Measurements from ENCODE around the gene IL22RA1. TPM values are rescaled to one million over a fixed set of nuclear protein-coding genes. Genes with fewer than 3 reads are reported as not detected.

The IL22RA1 gene
- total and polyA plus RNA-seq, 2 donors from 2014 or later, result 1.4 TPM

DNA sequence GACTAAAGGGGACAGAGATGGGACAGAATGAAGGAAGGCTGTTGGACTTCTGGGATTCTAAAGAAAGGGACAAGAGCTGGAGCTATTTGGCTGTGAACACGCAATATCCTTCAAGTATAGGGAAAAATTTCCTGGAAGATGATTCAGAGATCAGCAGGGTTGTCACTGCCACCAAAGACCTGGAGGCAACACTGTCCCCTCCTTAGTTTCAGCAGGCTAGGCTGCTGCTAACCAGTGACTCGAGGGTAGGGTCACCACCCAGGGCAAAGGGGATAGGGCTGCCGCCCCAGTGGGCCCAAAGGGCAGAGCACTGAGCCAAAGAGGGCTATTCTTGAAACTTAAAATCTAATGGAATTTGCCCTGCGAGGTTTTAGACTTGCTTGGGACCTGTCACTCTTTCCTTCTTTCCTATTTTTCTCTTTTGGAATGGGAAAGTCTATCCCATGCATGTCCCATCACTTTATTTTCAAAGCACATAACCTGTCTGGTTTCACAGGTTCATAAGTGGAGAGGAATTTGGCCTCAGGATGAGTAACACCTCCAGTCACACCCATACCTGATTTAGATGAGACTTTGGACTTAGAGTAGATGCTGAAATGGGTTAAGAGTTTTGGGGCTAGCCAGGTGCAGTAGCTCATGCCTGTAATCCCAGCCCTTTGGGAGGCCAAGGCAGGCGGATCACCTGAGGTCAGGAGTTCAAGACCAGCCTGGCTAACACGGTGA is 32.3 kb upstream of the IL22RA1 start:
- TF ChIP-seq, protein P1, sequence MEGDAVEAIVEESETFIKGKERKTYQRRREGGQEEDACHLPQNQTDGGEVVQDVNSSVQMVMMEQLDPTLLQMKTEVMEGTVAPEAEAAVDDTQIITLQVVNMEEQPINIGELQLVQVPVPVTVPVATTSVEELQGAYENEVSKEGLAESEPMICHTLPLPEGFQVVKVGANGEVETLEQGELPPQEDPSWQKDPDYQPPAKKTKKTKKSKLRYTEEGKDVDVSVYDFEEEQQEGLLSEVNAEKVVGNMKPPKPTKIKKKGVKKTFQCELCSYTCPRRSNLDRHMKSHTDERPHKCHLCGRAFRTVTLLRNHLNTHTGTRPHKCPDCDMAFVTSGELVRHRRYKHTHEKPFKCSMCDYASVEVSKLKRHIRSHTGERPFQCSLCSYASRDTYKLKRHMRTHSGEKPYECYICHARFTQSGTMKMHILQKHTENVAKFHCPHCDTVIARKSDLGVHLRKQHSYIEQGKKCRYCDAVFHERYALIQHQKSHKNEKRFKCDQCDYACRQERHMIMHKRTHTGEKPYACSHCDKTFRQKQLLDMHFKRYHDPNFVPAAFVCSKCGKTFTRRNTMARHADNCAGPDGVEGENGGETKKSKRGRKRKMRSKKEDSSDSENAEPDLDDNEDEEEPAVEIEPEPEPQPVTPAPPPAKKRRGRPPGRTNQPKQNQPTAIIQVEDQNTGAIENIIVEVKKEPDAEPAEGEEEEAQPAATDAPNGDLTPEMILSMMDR (IDR thresholded peaks at IDR 0.05; ENCODE audit: borderline replicate concordance, extremely low read depth, insufficient read depth), result no peak

DNA sequence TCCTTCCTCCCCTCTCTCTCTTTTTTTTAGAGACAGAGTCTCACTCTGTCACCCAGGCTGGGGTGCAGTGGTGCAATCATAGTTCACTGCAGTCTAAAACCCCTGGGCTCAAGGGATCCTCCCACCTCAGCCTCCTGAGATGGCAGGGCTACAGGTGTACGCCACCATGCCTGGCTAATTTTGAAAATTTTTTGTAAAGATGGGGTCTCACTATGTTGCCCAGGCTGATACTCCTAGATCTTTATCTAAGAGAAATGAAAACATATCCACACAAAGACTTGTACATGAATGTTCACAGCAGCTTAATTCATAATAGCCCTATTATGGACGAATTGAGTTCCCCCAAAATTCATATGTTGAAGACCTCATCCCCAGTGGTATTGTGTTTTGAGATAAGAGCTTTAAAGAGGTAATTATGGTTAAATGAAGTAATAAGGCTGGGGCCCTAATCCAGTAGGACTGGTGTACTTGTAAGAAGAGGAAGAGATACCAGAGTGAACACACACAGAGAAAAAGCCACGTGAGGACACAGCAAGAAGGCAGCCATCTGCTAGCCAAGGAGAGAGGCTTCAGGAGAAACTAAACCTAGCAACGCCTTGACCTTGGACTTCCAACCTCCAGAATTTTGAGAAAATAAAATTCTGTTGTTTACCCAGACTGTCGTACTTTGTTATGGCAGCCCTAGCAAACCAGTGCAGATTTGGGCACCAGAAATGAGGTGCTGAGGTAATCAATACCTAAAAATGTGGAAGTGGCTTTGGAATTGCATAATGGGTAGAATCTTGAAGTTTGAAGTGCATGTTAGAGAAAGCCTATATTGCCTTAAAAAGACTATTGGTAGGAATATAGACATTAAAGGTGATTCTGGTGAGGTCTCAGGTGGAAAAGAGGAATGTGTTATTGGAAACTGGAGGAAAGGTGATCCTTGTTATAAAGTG is 31.0 kb upstream of the IL22RA1 start:
- Histone ChIP-seq H3K36me3 (ENCODE audit: control insufficient read depth in 2 of 3, insufficient read depth in 3 of 3, low read length in 3 of 3) (no peaks in the 10 kb centered on the region), H3K4me1 (ENCODE audit: control insufficient read depth in 2 of 3, insufficient read depth in 2 of 3, low read depth in 1 of 3, low read length in 3 of 3) (no peaks in the 10 kb centered on the region), H3K4me3 (ENCODE audit: low read length in 3 of 3) (no peak overlapping the region), H3K9me3 (ENCODE audit: control insufficient read depth in 2 of 3, insufficient read depth in 1 of 3, low read length in 3 of 3) (no peaks in the 10 kb centered on the region), H3K9ac (ENCODE audit: low read length in 3 of 3) (no peak overlapping the region), H3K27me3 (ENCODE audit: control insufficient read depth, insufficient read depth, low read length) (no peaks in the 10 kb centered on the region), H3K27ac (ENCODE audit: low read depth in 2 of 2, low read length in 2 of 2) (no peak overlapping the region)
- TF ChIP-seq, protein P1 (IDR thresholded peaks at IDR 0.05; ENCODE audit: borderline replicate concordance, extremely low read depth, insufficient read depth), result no peak
- intact Hi-C loops (cut with DNase I), result no loop called here
- DNase-seq (no peak), FAIRE-seq (no peak)

More for the DNA sequence above, 32.3 kb upstream of the IL22RA1 start:
- no peaks in the 10 kb centered on the region for H3K27me3 ChIP-seq (ENCODE audit: control insufficient read depth, insufficient read depth, low read length)
- no peak for DNase-seq
- H3K27ac ChIP-seq (ENCODE audit: low read depth in 2 of 2, low read length in 2 of 2), result no peak overlapping the region
- intact Hi-C loops (cut with DNase I), result no loop called here
- H3K9me3 ChIP-seq (ENCODE audit: control insufficient read depth in 2 of 3, insufficient read depth in 1 of 3, low read length in 3 of 3), result no peaks in the 10 kb centered on the region
- H3K9ac ChIP-seq (ENCODE audit: low read length in 3 of 3), result no peak overlapping the region
- FAIRE-seq, result no peak
- H3K4me3 ChIP-seq (ENCODE audit: low read length in 3 of 3), result no peak overlapping the region
- no peaks in the 10 kb centered on the region for H3K4me1 ChIP-seq (ENCODE audit: control insufficient read depth in 2 of 3, insufficient read depth in 2 of 3, low read depth in 1 of 3, low read length in 3 of 3)
- no peaks in the 10 kb centered on the region for H3K36me3 ChIP-seq (ENCODE audit: control insufficient read depth in 2 of 3, insufficient read depth in 3 of 3, low read length in 3 of 3)

DNA sequence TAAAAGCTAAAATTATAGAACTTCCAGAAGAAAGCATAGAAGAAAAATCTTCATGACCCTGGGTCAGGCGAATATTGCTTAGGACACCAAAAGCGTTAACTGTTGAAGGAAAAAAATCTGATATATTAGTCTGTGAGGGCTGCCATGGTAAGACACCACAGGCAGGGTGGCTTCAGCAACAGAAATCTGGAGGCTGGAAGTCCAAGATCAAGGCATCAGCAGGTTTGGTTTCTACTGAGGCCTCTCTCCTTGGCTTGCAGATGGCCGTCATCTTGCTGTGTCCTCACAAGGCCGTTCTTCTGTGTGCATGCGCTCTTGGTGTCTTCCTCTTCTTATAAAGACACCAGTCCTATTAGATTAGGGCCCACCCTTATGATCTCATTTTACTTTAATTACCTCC is 29.7 kb upstream of the IL22RA1 start:
- H3K27me3 ChIP-seq (ENCODE audit: control insufficient read depth, insufficient read depth, low read length), result no peaks in the 10 kb centered on the region
- no peaks in the 10 kb centered on the region for H3K4me1 ChIP-seq (ENCODE audit: control insufficient read depth in 2 of 3, insufficient read depth in 2 of 3, low read depth in 1 of 3, low read length in 3 of 3)
- no peak overlapping the region for H3K27ac ChIP-seq (ENCODE audit: low read depth in 2 of 2, low read length in 2 of 2)
- FAIRE-seq (no peak), DNase-seq (no peak)
- intact Hi-C loops (cut with DNase I), result no loop called here
- H3K36me3 ChIP-seq (ENCODE audit: control insufficient read depth in 2 of 3, insufficient read depth in 3 of 3, low read length in 3 of 3), result no peaks in the 10 kb centered on the region
- no peak overlapping the region for H3K9ac ChIP-seq (ENCODE audit: low read length in 3 of 3)
- no peak overlapping the region for H3K4me3 ChIP-seq (ENCODE audit: low read length in 3 of 3)
- H3K9me3 ChIP-seq (ENCODE audit: control insufficient read depth in 2 of 3, insufficient read depth in 1 of 3, low read length in 3 of 3), result no peaks in the 10 kb centered on the region
- TF ChIP-seq, protein P1 (IDR thresholded peaks at IDR 0.05; ENCODE audit: borderline replicate concordance, extremely low read depth, insufficient read depth), result no peak
